GM10266 (cell line): ENCODE data around the gene MTUS2.

ENCODE experiments used
- DNase-seq: peaks from one replicate; pipeline ENCODE4 v3.0.0; 2012; ENCODE audit errors: extremely low spot score
- CTCF ChIP-seq: IDR thresholded peaks from 2 replicates; pipeline ENCODE4 v1.5.1; 2012; ENCODE audit warnings: mild to moderate bottlenecking, low read depth; ENCODE audit not compliant: control insufficient read depth, insufficient read depth; ENCODE audit errors: missing control alignments

The MTUS2 gene

GRCh38 chr13:29081036-29081435 is 260.9 kb downstream of the MTUS2 start:
- DNase-seq = peak; percentile 15

GRCh38 chr13:29081697-29082440 is 261.7 kb downstream of the MTUS2 start:
- DNase-seq = no peak
- no peak for TF ChIP-seq CTCF

More at GRCh38 chr13:29081036-29081435, 260.9 kb downstream of the MTUS2 start:
- peak; percentile 42 for TF ChIP-seq CTCF

- no peak for TF ChIP-seq CTCF
- DNase-seq = no peak
These were observed 279.8 kb downstream of the MTUS2 start for GRCh38 chr13:29099781-29100406.

GRCh38 chr13:29100758-29101157 is 280.6 kb downstream of the MTUS2 start:
- TF ChIP-seq CTCF = no peak
- no peak for DNase-seq

GRCh38 chr13:29101409-29101808 is 281.3 kb downstream of the MTUS2 start:
- no peak for TF ChIP-seq CTCF
- DNase-seq = no peak

GRCh38 chr13:29101905-29102304 is 281.8 kb downstream of the MTUS2 start:
- DNase-seq = no peak
- no peak for TF ChIP-seq CTCF
